GM18502 (cell line): ENCODE results near the gene SYNGR1.

Experiments
- ATAC-seq: cut with Tn5 transposase; IDR thresholded peaks from one replicate; pipeline ENCODE4 v1.9.1; 2021; ENCODE audit warnings: mild to moderate bottlenecking; ENCODE audit not compliant: unreplicated experiment, poor library complexity

Gene SYNGR1

GRCh38 chr22:39426380-39427043, 76.7 kb downstream of the SYNGR1 start:
- ATAC-seq = no peak

GRCh38 chr22:39427751-39428596, 78.2 kb downstream of the SYNGR1 start:
- ATAC-seq = no peak

GRCh38 chr22:39428597-39429071, 78.8 kb downstream of the SYNGR1 start:
- no peak for ATAC-seq

GRCh38 chr22:39429186-39429585, 79.4 kb downstream of the SYNGR1 start:
- no peak for ATAC-seq

- no peak for ATAC-seq
These were observed 80.3 kb downstream of the SYNGR1 start for GRCh38 chr22:39429916-39430575.

- no peak for ATAC-seq
These were observed 80.9 kb downstream of the SYNGR1 start for GRCh38 chr22:39430576-39431150.

- ATAC-seq = no peak
These were observed 81.5 kb downstream of the SYNGR1 start for GRCh38 chr22:39431216-39431801.

- no peak for ATAC-seq
These were observed 82.0 kb downstream of the SYNGR1 start for GRCh38 chr22:39431821-39432251.

- ATAC-seq = no peak
These were observed 82.6 kb downstream of the SYNGR1 start for GRCh38 chr22:39432361-39432811.

- ATAC-seq = no peak
These were observed 83.9 kb downstream of the SYNGR1 start for GRCh38 chr22:39433476-39434242.

GRCh38 chr22:39434243-39434653, 84.5 kb downstream of the SYNGR1 start:
- ATAC-seq = no peak

- ATAC-seq = no peak
These were observed 84.9 kb downstream of the SYNGR1 start for GRCh38 chr22:39434721-39435120.
